Heart left ventricle (tissue), 13 donors: ENCODE measurements around the gene RFX7.

Experiments used
- POLR2A ChIP-seq, 2 donors: fragments of 450-650 bp; IDR thresholded peaks; one replicate each; pipeline ENCODE4 v1.6.1; 2017; ENCODE audit warnings: antibody characterized with exemption in 2 of 2, mild to moderate bottlenecking in 2 of 2, moderate library complexity in 2 of 2
- TF ChIP-seq, protein P1 (sequence below), 12 donors: fragments of 200-600 bp; sonication (generic) in 4 of 12; IDR thresholded peaks; one replicate each; pipeline versions ENCODE4 v1.5.0 to v1.8.0; 2018 to 2022; ENCODE audit warnings: antibody characterized with exemption in 12 of 12, mild to moderate bottlenecking in 5 of 12
- donor health status: ischemic (EF 13 %, LVEDD 7.1; RV severe dilation, severe dysfunction).
- donor health status: DM: no; HTN: yes; CAD: no.
- donor health status: DM: no; HTN: no; CAD: no.
- donor health status: ischemic (EF 25% LVEDD 6.9; RV normal size, moderate dysfunction).
- donor health status: ischemic (EF 25% LVEDD 5.7; RV mildly dilated, moderate dysfunction).
- donor health status: ischemic (EF 35%, LVEDD 5.7; RV mildly dilated, moderate dysfunction).
- donor health status: nonischemic (EF 11% LVEDD 7.7; RV severe dilation, severe dysfunction).
- donor health status: DM: yes; HTN: yes; CAD: no.
- donor health status: PGD.
- donor health status: ischemic (EF 29% LVEDD 5.4; RV normal size, mild dysfunction).
- donor health status: nonischemic (EF 23%, LVEDD 6.1; RV moderate dilation, normal function).

DNA sequence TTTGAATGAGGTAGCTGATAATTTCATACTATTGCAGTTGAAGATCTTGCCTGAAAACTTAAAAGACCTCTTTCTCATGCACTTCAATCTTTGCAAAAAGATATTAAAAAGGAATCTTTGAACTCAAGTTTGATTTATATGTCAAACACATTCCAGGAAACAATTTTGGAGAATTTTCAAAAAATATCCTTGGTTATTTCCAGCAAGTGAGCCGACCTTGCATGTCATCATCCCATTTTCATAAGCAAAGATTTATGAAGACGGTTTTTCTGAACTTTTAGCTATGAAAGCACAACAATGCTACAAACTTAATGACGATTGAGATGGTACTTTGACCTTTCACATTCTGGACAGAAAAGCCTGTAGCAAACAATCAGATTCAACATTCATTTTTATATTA is 95.6 kb downstream of the RFX7 start:
- TF ChIP-seq, protein P1, sequence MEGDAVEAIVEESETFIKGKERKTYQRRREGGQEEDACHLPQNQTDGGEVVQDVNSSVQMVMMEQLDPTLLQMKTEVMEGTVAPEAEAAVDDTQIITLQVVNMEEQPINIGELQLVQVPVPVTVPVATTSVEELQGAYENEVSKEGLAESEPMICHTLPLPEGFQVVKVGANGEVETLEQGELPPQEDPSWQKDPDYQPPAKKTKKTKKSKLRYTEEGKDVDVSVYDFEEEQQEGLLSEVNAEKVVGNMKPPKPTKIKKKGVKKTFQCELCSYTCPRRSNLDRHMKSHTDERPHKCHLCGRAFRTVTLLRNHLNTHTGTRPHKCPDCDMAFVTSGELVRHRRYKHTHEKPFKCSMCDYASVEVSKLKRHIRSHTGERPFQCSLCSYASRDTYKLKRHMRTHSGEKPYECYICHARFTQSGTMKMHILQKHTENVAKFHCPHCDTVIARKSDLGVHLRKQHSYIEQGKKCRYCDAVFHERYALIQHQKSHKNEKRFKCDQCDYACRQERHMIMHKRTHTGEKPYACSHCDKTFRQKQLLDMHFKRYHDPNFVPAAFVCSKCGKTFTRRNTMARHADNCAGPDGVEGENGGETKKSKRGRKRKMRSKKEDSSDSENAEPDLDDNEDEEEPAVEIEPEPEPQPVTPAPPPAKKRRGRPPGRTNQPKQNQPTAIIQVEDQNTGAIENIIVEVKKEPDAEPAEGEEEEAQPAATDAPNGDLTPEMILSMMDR (IDR thresholded peaks at IDR 0.05), result no peak
- TF ChIP-seq POLR2A (IDR thresholded peaks at IDR 0.05), result no peak
